Omental fat pad (tissue), 4 donors: ENCODE data around the gene OTP. TPM values are rescaled to one million over a fixed set of nuclear protein-coding genes. Genes with fewer than 3 reads are reported as not detected.

Source experiments
- ATAC-seq: fragments of 150-250 bp; one replicate; pipeline ENCODE4 v1.9.1; 2016; ENCODE audit warnings: mild to moderate bottlenecking, moderate library complexity; ENCODE audit not compliant: low FRiP score
- DNase-seq: peaks from one replicate; pipeline ENCODE4 v3.0.0-alpha.2; 2019; ENCODE audit warnings: low spot score
- CTCF ChIP-seq, 3 donors: fragments of 450-650 bp; IDR thresholded peaks; one replicate each; pipeline ENCODE4 v1.5.1; 2016 to 2017; ENCODE audit warnings: antibody characterized with exemption in 3 of 3, mild to moderate bottlenecking in 3 of 3, moderate library complexity in 2 of 3
- total RNA-seq, 4 donors: library from RNA; depleted of rRNA; stranded (reverse); fragments of >200 nt; gene quantifications; one replicate each; pipeline ENCODE4 v1.1.0, GENCODE V29; 2016

OTP gene
- total RNA-seq, 4 donors from 2014 or later = not detected

GRCh38 chr5:77635067-77635916 is 3.2 kb downstream of the OTP start:
- ATAC-seq (no peak), DNase-seq (no peak)
- no peak for TF ChIP-seq CTCF (IDR thresholded peaks at IDR 0.05)

- no peak for DNase-seq
- no peak for ATAC-seq
- no peak for TF ChIP-seq CTCF (IDR thresholded peaks at IDR 0.05)
These were observed 4.8 kb downstream of the OTP start for GRCh38 chr5:77633709-77634108.

- TF ChIP-seq CTCF (IDR thresholded peaks at IDR 0.05) = no peak
- ATAC-seq = no peak
These were observed 5.3 kb downstream of the OTP start for GRCh38 chr5:77633207-77633675.

GRCh38 chr5:77632526-77633206 is 5.8 kb downstream of the OTP start:
- no peak for TF ChIP-seq CTCF (IDR thresholded peaks at IDR 0.05)
- DNase-seq (no peak), ATAC-seq (no peak)

More at GRCh38 chr5:77633207-77633675, 5.3 kb downstream of the OTP start:
- DNase-seq = no peak

- peak; percentile 51 for ATAC-seq
These were observed 8.3 kb downstream of the OTP start for GRCh38 chr5:77630114-77630680.

GRCh38 chr5:77629509-77630113 is 8.9 kb downstream of the OTP start:
- no peak for TF ChIP-seq CTCF (IDR thresholded peaks at IDR 0.05)
- DNase-seq (no peak), ATAC-seq (no peak)

More at GRCh38 chr5:77630114-77630680, 8.3 kb downstream of the OTP start:
- no peak for DNase-seq
- no peak for TF ChIP-seq CTCF (IDR thresholded peaks at IDR 0.05)
